Tibial nerve (tissue), 4 donors: ENCODE data around the gene DIP2C. TPM values are rescaled to one million over a fixed set of nuclear protein-coding genes. Genes with fewer than 3 reads are reported as not detected.

Experiments used
- DNase-seq, 2 donors: peaks; one replicate each; pipeline ENCODE4 v3.0.0-alpha.2; 2019; ENCODE audit warnings: low spot score in 2 of 2
- H3K27ac ChIP-seq, 4 donors: fragments of 200-600 bp; sonication (generic) in 3 of 4; one replicate each; pipeline ENCODE4 v1.5.1; 2017 to 2019; ENCODE audit warnings: mild to moderate bottlenecking in 1 of 4
- H3K27me3 ChIP-seq, 2 donors: fragments of 200-600 bp; sonication (generic) in 1 of 2; one replicate each; pipeline versions ENCODE4 v1.5.1 to v1.6.0; 2017 to 2019
- H3K36me3 ChIP-seq, 3 donors: fragments of 200-600 bp; sonication (generic); one replicate each; pipeline ENCODE4 v1.5.1; 2018 to 2019
- H3K4me1 ChIP-seq, 4 donors: fragments of 200-600 bp; sonication (generic) in 3 of 4; one replicate each; pipeline ENCODE4 v1.5.1; 2017 to 2019
- H3K4me3 ChIP-seq, 4 donors: fragments of 200-600 bp; sonication (generic) in 3 of 4; one replicate each; pipeline ENCODE4 v1.5.1; 2017 to 2019; ENCODE audit warnings: mild to moderate bottlenecking in 1 of 4, moderate library complexity in 1 of 4
- H3K9me3 ChIP-seq, 4 donors: fragments of 200-600 bp; sonication (generic) in 3 of 4; one replicate each; pipeline ENCODE4 v1.5.1; 2017 to 2019
- EP300 ChIP-seq, 2 donors: sonication (generic); formaldehyde crosslinking; IDR thresholded peaks; one replicate each; pipeline ENCODE4 v1.6.1; 2017; ENCODE audit warnings: antibody characterized with exemption in 2 of 2, mild to moderate bottlenecking in 1 of 2
- POLR2A ChIP-seq, 2 donors: fragments of 450-650 bp; IDR thresholded peaks; one replicate each; pipeline ENCODE4 v1.6.1; 2017; ENCODE audit warnings: antibody characterized with exemption in 2 of 2, mild to moderate bottlenecking in 2 of 2, moderate library complexity in 2 of 2
- WGBS, 2 donors: methylation state at CpG; one replicate each; pipeline ENCODE4 v1.1.5; 2018; 5-methylcytosine and 5-hydroxymethylcytosine counted together
- total RNA-seq, 4 donors: library from RNA; depleted of rRNA; stranded (reverse); fragments of >200 nt; gene quantifications; one replicate each; pipeline ENCODE4 v1.1.0, GENCODE V29; 2016
- TF ChIP-seq, protein P1 (sequence below), 5 experiments: fragments of 200-600 bp in 3 of 5; fragments of 450-650 bp in 2 of 5; sonication (generic) in 3 of 5; IDR thresholded peaks; one replicate each; pipeline ENCODE4 v1.5.1; 2016 to 2019; ENCODE audit warnings: antibody characterized with exemption in 5 of 5, mild to moderate bottlenecking in 3 of 5, moderate library complexity in 2 of 5

The DIP2C gene
- total RNA-seq, 4 donors from 2014 or later, result 31.4 to 46.5 (median 36.0) TPM

DNA sequence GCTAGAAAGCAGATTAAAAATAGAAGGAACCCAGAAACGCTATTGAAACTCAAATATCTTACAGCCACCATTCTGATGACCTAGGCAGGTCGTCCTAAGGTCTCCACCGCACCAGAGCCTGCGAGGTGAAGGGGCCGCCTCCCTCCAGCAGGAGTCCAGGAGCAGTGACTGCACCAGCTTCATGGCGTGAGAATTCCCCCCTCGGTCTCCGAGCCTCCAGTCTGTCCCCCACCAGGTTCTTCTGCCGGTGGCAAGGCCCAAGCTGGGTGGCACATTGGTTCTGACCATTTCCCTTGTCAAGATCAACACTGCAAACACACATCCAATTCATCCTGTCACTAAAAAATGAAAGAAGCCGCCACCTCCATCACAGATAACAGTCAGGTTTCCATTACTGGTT, 98.7 kb downstream of the DIP2C start:
- peaks cover 0 to 44% (median 13%) of the 10 kb centered on the region in 4 donors for H3K4me1 ChIP-seq
- 91 to 93% methylated on average over 10 of the region's 10 CpGs for WGBS, 2 donors
- no peak overlapping the region for H3K27ac ChIP-seq
- no peaks in the 10 kb centered on the region for H3K36me3 ChIP-seq
- H3K9me3 ChIP-seq, result no peaks in the 10 kb centered on the region
- H3K27me3 ChIP-seq, result no peaks in the 10 kb centered on the region
- H3K4me3 ChIP-seq, result no peak overlapping the region
- DNase-seq, result no peak
- no peak for TF ChIP-seq EP300 (IDR thresholded peaks at IDR 0.05)
- TF ChIP-seq, protein P1, sequence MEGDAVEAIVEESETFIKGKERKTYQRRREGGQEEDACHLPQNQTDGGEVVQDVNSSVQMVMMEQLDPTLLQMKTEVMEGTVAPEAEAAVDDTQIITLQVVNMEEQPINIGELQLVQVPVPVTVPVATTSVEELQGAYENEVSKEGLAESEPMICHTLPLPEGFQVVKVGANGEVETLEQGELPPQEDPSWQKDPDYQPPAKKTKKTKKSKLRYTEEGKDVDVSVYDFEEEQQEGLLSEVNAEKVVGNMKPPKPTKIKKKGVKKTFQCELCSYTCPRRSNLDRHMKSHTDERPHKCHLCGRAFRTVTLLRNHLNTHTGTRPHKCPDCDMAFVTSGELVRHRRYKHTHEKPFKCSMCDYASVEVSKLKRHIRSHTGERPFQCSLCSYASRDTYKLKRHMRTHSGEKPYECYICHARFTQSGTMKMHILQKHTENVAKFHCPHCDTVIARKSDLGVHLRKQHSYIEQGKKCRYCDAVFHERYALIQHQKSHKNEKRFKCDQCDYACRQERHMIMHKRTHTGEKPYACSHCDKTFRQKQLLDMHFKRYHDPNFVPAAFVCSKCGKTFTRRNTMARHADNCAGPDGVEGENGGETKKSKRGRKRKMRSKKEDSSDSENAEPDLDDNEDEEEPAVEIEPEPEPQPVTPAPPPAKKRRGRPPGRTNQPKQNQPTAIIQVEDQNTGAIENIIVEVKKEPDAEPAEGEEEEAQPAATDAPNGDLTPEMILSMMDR (IDR thresholded peaks at IDR 0.05), result no peak
- no peak for TF ChIP-seq POLR2A (IDR thresholded peaks at IDR 0.05)

DNA sequence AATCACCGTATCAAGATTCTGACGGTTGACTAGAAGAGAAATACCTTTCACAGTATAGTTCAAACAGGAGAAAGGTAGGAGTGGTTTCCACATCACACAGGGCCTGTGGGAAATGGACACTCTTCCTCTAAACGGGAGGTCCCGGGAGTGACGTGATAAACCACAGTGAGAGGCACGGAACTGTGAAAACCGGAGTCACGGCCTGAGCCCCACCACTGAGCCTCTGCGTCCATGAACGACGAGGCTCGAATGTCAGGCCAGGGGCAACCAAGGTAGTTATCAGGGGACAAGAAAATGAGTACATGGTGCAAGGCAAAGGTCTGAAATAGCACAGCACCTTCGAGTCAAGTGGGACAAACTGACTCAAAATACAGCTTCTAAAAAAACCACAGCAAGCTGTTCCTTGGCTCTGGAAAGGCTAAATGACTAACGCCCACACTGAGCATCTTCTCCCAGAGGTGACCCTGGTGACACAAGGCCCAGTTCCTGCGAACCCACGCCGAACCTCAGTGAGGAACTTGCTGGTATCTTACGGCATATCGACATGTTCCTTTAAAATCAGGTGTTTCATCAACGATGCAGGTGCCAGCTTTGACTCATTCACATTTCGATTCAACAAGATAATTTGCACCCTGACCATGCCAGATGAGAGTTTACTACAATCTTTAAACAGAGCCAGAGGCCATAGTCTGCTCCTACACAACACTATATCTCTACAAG, 99.3 kb downstream of the DIP2C start:
- WGBS, 2 donors, result 87 to 89% methylated on average over 21 of the region's 21 CpGs
- H3K36me3 ChIP-seq, result no peaks in the 10 kb centered on the region
- H3K4me3 ChIP-seq, result no peak overlapping the region
- H3K27ac ChIP-seq, result no peak overlapping the region
- TF ChIP-seq, protein P1 (IDR thresholded peaks at IDR 0.05), result no peak
- TF ChIP-seq POLR2A (IDR thresholded peaks at IDR 0.05), result no peak
- no peak for TF ChIP-seq EP300 (IDR thresholded peaks at IDR 0.05)
- H3K27me3 ChIP-seq, result no peaks in the 10 kb centered on the region
- no peaks in the 10 kb centered on the region for H3K9me3 ChIP-seq
- peaks cover 0 to 46% (median 13%) of the 10 kb centered on the region in 4 donors for H3K4me1 ChIP-seq
- DNase-seq, result no peak

DNA sequence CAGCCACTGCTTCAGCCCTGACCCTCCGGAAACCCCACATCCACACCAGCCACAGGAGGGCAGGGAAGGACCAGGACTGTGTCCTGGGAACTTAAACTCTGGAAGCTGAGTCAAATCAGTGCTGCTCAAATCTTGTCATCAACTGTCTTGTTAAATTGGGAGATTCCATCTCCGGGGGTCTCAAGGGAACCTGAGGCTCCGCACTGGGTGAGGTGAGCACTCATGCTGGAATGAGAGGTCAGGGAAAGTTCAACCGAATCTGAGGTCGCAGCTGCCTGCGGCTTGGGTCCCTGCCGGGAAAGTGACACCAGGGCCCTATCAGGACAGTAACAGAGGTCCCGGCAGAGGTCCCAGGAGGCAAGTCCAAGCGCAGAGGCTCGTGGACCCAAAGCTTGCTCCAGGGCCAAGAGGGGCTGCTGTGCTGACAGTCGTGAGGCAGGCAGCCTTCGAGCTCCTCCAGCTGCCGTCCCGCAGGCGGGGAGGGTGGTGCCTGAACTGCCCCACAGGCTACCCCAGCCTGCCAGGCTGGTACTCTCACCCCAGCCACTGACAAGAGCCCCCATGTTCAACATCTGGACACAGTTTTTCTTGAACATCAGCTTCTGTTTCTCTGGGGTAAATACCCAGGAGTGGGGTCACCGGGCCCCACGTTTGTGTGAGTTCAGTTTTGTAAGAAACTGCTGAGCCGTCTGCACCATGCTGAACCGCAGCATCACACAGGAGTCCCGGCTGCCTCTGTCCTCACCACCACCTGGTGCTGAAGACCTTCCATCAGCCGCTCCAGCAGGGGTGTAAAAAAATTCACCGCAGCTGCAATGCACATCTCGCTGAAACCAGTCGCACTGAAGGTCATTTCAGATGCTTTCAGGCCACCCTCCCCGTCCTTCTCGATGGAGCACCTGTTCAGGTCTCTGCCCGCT, 101.0 kb downstream of the DIP2C start:
- no peak for TF ChIP-seq POLR2A (IDR thresholded peaks at IDR 0.05)
- TF ChIP-seq, protein P1 (IDR thresholded peaks at IDR 0.05), result peak in 1 of 5 experiments; percentile 10
- WGBS, 2 donors, result 59 to 61% methylated on average over 24 to 27 of the region's 27 CpGs
- Histone ChIP-seq H3K4me3 (no peak overlapping the region), H3K9me3 (no peaks in the 10 kb centered on the region), H3K27ac (peak overlapping the region in 2 of 4 donors; percentile 25 to 43), H3K4me1 (peaks cover 0 to 43% (median 10%) of the 10 kb centered on the region in 4 donors), H3K27me3 (no peaks in the 10 kb centered on the region), H3K36me3 (no peaks in the 10 kb centered on the region)
- no peak for DNase-seq

DNA sequence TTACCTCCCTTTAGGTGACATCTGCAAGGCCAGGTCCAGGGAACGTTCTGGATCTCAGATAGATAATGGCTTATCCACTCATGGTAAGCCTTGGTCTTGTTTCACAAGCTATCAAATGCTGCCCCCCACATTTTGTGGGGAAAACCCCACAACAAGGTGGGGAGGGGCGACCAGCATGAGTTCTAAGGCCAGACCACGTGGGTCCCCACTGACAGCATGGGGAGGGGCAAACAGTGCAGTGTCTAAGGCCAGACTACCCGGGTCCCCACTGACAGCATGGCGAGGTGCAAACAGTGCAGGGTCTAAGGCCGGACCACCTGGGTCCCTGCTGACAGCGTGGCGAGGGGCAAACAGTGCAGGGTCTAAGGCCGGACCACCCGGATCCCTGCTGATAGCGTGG, 102.8 kb downstream of the DIP2C start:
- Histone ChIP-seq H3K27ac (peak overlapping the region in 1 of 4 donors; percentile 5), H3K36me3 (no peaks in the 10 kb centered on the region), H3K27me3 (no peaks in the 10 kb centered on the region), H3K4me3 (no peak overlapping the region), H3K9me3 (no peaks in the 10 kb centered on the region), H3K4me1 (peaks cover 0 to 52% (median 9%) of the 10 kb centered on the region in 4 donors)
- TF ChIP-seq EP300 (IDR thresholded peaks at IDR 0.05) (no peak), POLR2A (IDR thresholded peaks at IDR 0.05) (no peak)
- TF ChIP-seq, protein P1 (IDR thresholded peaks at IDR 0.05), result no peak
- DNase-seq, result no peak
- WGBS, 2 donors, result 82 to 86% methylated on average over 11 of the region's 11 CpGs

DNA sequence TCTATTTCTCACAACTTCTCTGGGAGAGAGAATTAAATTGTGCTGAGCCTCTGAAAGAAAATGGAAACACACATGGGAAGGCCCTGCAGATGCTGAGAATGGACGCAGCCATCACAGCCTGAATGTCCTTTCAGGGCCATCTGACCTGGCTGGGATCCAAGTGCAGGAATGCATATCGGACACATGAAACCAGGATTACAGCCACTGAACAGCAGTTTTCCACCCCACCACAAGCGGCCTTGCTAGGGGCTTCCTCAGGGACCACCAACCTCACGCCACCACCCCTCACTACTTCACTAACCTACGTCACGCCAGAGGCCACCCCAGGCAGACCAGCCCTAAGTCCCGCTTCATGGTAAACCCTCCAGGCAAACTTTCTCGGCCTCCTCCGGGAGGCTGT, 103.3 kb downstream of the DIP2C start:
- Histone ChIP-seq H3K36me3 (no peaks in the 10 kb centered on the region), H3K9me3 (no peaks in the 10 kb centered on the region), H3K4me1 (peaks cover 0 to 58% (median 12%) of the 10 kb centered on the region in 4 donors), H3K4me3 (no peak overlapping the region), H3K27me3 (no peaks in the 10 kb centered on the region), H3K27ac (peak overlapping the region in 2 of 4 donors; percentile 5 to 15)
- 67 to 79% methylated on average over 9 of the region's 9 CpGs for WGBS, 2 donors
- no peak for TF ChIP-seq POLR2A (IDR thresholded peaks at IDR 0.05)
- TF ChIP-seq EP300 (IDR thresholded peaks at IDR 0.05), result no peak
- TF ChIP-seq, protein P1 (IDR thresholded peaks at IDR 0.05), result no peak
- no peak for DNase-seq
